Sigmoid colon (tissue), 7 donors: ENCODE data around the gene MRPL12. TPM values are rescaled to one million over a fixed set of nuclear protein-coding genes. Genes with fewer than 3 reads are reported as not detected.
A peak's percentile ranks its signal among the peaks of the same experiment; 100 is the strongest.

Experiments used
- DNase-seq: peaks from one replicate; pipeline ENCODE4 v3.0.0-alpha.2; 2019
- H3K27ac ChIP-seq, 4 donors: fragments of 200-600 bp; sonication (generic); one replicate each; pipeline ENCODE4 v1.5.1; 2016 to 2019; ENCODE audit warnings: mild to moderate bottlenecking in 1 of 4
- H3K27me3 ChIP-seq, 3 donors: fragments of 200-600 bp; sonication (generic); one replicate each; pipeline ENCODE4 v1.5.1; 2019; ENCODE audit warnings: mild to moderate bottlenecking in 1 of 3
- H3K36me3 ChIP-seq, 4 donors: fragments of 200-600 bp; sonication (generic); one replicate each; pipeline ENCODE4 v1.5.1; 2016 to 2019
- H3K4me1 ChIP-seq, 4 donors: fragments of 200-600 bp; sonication (generic); one replicate each; pipeline ENCODE4 v1.5.1; 2017 to 2019
- H3K4me3 ChIP-seq, 4 donors: fragments of 200-600 bp; sonication (generic); one replicate each; pipeline ENCODE4 v1.5.1; 2017 to 2019; ENCODE audit warnings: mild to moderate bottlenecking in 2 of 4, moderate library complexity in 1 of 4
- H3K9me3 ChIP-seq, 4 donors: fragments of 200-600 bp in 3 of 4; sonication (generic) in 3 of 4; one replicate each; pipeline versions ENCODE4 v1.5.1 to v1.6.1; 2013 to 2019
- EP300 ChIP-seq, 4 donors: sonication (generic); formaldehyde crosslinking; IDR thresholded peaks; one replicate each; pipeline ENCODE4 v1.6.1; 2017; ENCODE audit warnings: antibody characterized with exemption in 4 of 4
- POLR2A ChIP-seq, 2 donors: fragments of 450-650 bp; IDR thresholded peaks; one replicate each; pipeline ENCODE4 v1.6.1; 2016; ENCODE audit warnings: antibody characterized with exemption in 2 of 2, mild to moderate bottlenecking in 2 of 2, moderate library complexity in 2 of 2
- POLR2AphosphoS5 ChIP-seq, 4 donors: sonication (generic); formaldehyde crosslinking; IDR thresholded peaks; one replicate each; pipeline ENCODE4 v1.6.1; 2017; ENCODE audit warnings: antibody characterized with exemption in 4 of 4
- WGBS, 2 donors: extraction: QIAGEN DNeasy Blood & Tissue Kit; methylation state at CpG; one replicate each; pipeline ENCODE4 v1.1.7; 2013; 5-methylcytosine and 5-hydroxymethylcytosine counted together
- intact Hi-C: fragments of 100-400 bp; cut with DNase I; formaldehyde crosslinking; loops from one replicate; pipeline ENCODE4 v1.15.1; 2023
- polyA plus RNA-seq, 3 donors: library from polyadenylated mRNA; stranded (reverse); fragments of 200-250 nt; gene quantifications; one replicate each; pipeline ENCODE4 v1.2.3, GENCODE V29; 2013
- small RNA-seq, 3 donors: library from RNA; depleted of rRNA; stranded (forward); fragments of <200 nt; gene quantifications; one replicate each; pipeline ENCODE3, GENCODE V24; 2016
- total RNA-seq, 4 donors: library from RNA; depleted of rRNA; stranded (reverse); fragments of >200 nt; gene quantifications; one replicate each; pipeline ENCODE4 v1.1.0, GENCODE V29; 2016
- TF ChIP-seq, protein P1 (sequence below), 4 experiments: fragments of 450-650 bp in 3 of 4; fragments of 200-600 bp in 1 of 4; IDR thresholded peaks; one replicate each; pipeline ENCODE4 v1.5.1; 2016 to 2019; ENCODE audit warnings: antibody characterized with exemption in 4 of 4, mild to moderate bottlenecking in 3 of 4, moderate library complexity in 2 of 4
- donor health status: healthy with polysubstance abuse.
- donor health status: Bipolar disorder and iron deficiency.
- donor health status: healthy.

MRPL12 gene
- total and polyA plus RNA-seq, 7 donors = 31.0 to 258 (median 56.4) TPM

DNA sequence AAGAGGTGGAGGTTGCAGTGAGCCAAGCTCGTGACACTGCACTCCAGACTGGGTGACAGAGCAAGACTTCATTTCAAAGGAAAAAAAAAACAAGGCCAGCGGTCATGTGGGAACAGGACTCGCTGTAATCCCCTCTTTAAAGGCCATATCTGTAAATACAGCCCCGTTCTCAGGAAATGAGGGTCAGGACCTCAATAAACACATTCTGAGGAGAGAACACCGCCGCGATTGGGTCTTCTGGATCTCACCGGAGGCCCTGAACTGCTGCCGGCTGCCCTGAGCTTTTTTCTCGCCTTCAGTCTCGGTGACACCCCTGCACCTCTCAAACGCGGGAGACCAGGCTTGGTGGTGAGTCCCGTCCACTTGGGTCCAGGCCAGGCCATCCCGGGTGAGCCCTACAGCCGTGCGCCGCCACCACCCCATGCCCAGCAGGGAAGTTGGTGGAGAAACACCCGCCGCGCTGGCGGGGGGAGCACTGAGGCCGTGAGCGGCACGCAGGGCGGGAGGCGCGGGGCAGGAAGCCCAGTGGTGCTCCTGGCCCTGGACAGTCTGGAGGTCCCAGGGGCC lies 37.3 kb downstream of the MRPL12 start:
- no peaks in the 10 kb centered on the region for H3K9me3 ChIP-seq
- H3K27me3 ChIP-seq = peaks cover 3 to 34% (median 21%) of the 10 kb centered on the region in 3 donors
- intact Hi-C loops = no loop called here
- TF ChIP-seq POLR2A (IDR thresholded peaks at IDR 0.05) = no peak
- TF ChIP-seq, protein P1, sequence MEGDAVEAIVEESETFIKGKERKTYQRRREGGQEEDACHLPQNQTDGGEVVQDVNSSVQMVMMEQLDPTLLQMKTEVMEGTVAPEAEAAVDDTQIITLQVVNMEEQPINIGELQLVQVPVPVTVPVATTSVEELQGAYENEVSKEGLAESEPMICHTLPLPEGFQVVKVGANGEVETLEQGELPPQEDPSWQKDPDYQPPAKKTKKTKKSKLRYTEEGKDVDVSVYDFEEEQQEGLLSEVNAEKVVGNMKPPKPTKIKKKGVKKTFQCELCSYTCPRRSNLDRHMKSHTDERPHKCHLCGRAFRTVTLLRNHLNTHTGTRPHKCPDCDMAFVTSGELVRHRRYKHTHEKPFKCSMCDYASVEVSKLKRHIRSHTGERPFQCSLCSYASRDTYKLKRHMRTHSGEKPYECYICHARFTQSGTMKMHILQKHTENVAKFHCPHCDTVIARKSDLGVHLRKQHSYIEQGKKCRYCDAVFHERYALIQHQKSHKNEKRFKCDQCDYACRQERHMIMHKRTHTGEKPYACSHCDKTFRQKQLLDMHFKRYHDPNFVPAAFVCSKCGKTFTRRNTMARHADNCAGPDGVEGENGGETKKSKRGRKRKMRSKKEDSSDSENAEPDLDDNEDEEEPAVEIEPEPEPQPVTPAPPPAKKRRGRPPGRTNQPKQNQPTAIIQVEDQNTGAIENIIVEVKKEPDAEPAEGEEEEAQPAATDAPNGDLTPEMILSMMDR (IDR thresholded peaks at IDR 0.05) = no peak
- no peak for TF ChIP-seq EP300 (IDR thresholded peaks at IDR 0.05)
- TF ChIP-seq POLR2AphosphoS5 (IDR thresholded peaks at IDR 0.05) = no peak
- H3K4me1 ChIP-seq = peaks cover 0 to 8% (median 0%) of the 10 kb centered on the region in 4 donors
- peak; percentile 60 for DNase-seq
- H3K36me3 ChIP-seq = no peaks in the 10 kb centered on the region
- no peak overlapping the region for H3K4me3 ChIP-seq
- H3K27ac ChIP-seq = no peak overlapping the region
- WGBS, 2 donors = 17 to 25% methylated on average over 28 of the region's 28 CpGs

DNA sequence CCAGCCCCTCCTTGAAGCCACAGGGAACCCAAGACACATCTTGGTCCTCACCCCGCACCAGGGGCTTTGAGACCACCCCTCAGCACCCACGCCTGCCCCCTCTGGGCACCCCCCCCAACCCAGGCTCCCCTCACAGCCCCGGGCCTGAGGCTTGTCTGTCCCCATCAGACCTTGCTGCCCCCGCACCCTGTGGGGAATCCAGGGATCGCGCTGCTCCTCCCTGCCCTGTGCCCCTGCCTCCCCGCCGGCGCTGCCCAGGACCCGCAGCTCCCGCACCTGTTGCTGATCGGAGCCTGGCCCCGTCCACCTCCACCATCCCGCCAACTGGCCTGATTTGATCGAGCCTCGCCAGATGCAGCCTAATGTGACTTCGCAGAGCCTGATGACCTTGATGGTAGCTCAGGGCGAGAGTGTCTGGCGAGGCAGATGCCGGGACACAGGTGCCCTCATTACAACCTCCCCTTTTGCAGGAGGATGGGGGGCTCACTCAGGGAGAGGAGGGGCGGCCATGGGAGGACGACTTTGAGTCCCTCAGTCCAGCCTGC lies 38.0 kb downstream of the MRPL12 start:
- no peak overlapping the region for H3K27ac ChIP-seq

DNA sequence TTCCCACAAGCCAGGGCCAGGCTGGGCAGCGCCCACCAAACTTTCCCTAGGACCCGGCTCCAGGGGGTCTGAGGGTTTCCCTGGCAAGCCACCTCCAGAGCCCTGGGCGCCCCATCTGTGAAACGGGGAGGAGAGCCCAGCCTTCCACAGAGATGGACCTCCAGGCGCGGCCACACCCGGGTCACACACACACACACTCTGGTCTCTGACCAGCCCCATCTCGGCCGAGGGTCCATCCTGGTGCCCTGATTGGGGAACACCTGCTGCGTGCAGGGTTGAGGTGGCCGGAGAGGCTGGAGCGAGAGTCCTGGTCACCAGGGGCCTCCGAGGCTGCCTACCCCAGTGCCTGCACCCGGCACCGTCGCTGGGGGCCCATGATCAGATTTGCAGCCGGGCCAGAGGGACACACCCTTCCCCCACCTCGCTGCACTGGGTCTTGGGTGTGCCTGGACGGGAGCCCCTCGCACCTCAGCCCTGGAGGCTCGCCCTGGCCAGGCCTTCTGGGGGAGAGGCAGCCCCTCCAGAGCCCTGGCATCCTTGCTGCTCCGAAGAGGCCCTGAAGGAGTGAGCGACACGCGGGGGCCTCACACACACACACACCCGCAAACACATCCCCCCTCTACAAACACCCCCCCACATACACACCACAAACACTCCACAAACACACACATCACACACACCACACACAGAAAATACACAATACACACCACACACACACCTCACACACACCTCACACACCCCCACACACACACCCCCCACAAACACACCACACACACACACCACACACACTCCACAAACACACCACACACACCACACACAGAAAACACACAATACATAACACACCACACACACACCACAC lies 38.7 kb downstream of the MRPL12 start:
- no peaks in the 10 kb centered on the region for H3K9me3 ChIP-seq
- H3K4me3 ChIP-seq = no peak overlapping the region
- H3K36me3 ChIP-seq = no peaks in the 10 kb centered on the region
- no peak for TF ChIP-seq EP300 (IDR thresholded peaks at IDR 0.05)
- peaks cover 0 to 8% (median 0%) of the 10 kb centered on the region in 4 donors for H3K4me1 ChIP-seq
- 22 to 59% methylated on average over 26 of the region's 26 CpGs for WGBS, 2 donors
- peaks cover 3 to 24% (median 21%) of the 10 kb centered on the region in 3 donors for H3K27me3 ChIP-seq
- H3K27ac ChIP-seq = no peak overlapping the region
- peak; percentile 61 for DNase-seq
- intact Hi-C loops = no loop called here

More for the DNA sequence above, 38.0 kb downstream of the MRPL12 start:
- DNase-seq = no peak
- H3K36me3 ChIP-seq = no peaks in the 10 kb centered on the region
- no peak overlapping the region for H3K4me3 ChIP-seq
- 14 to 42% methylated on average over 22 of the region's 22 CpGs for WGBS, 2 donors
- TF ChIP-seq POLR2AphosphoS5 (IDR thresholded peaks at IDR 0.05) = no peak
- no peak for TF ChIP-seq EP300 (IDR thresholded peaks at IDR 0.05)
- intact Hi-C loops = no loop called here
- peaks cover 0 to 8% (median 0%) of the 10 kb centered on the region in 4 donors for H3K4me1 ChIP-seq
- no peaks in the 10 kb centered on the region for H3K9me3 ChIP-seq
- peaks cover 3 to 31% (median 21%) of the 10 kb centered on the region in 3 donors for H3K27me3 ChIP-seq

Small RNAs within 50 kb of the gene (small RNA-seq; reads per million reads assigned to genes)
- 0.06 to 0.22 (median 0.15) reads per million in 3 donors for gene MIR6786

Other genes starting within 250 kb of the MRPL12 start
- gene ACTG1, start 190.6 kb upstream of the MRPL12 start, total RNA-seq = 1,000 to 10,000 TPM; 1,038 to 2,003 (median 1,212) TPM
- 1,000 to 10,000 TPM; 2,538 to 4,527 (median 2,852) TPM for gene ACTG1, start 190.6 kb upstream of the MRPL12 start, polyA plus RNA-seq
- gene FSCN2, start 175.0 kb upstream of the MRPL12 start, total RNA-seq = 1 to 10 TPM in 1 of 4 donors, under 1 TPM in 2, not detected in 1; 0.33 to 1.1 (median 0.95) TPM
- gene FSCN2, start 175.0 kb upstream of the MRPL12 start, polyA plus RNA-seq = 1 to 10 TPM in 1 of 3 donors, not detected in 2; 2.3 TPM
- 10 to 100 TPM in 3 of 4 donors, 1 to 10 TPM in 1; 9.6 to 24.1 (median 14.6) TPM for gene FAAP100, start 151.0 kb upstream of the MRPL12 start, total RNA-seq
- 10 to 100 TPM in 2 of 3 donors, 1 to 10 TPM in 1; 6.6 to 27.2 (median 10.9) TPM for gene FAAP100, start 151.0 kb upstream of the MRPL12 start, polyA plus RNA-seq
- gene NPLOC4, start 66.3 kb upstream of the MRPL12 start, total RNA-seq = 10 to 100 TPM; 47.1 to 59.7 (median 52.6) TPM
- 10 to 100 TPM; 19.8 to 52.7 (median 34.9) TPM for gene NPLOC4, start 66.3 kb upstream of the MRPL12 start, polyA plus RNA-seq
- gene TSPAN10, start 66.2 kb upstream of the MRPL12 start, total RNA-seq = 1 to 10 TPM in 1 of 4 donors, under 1 TPM in 3; 0.36 to 1.7 (median 0.67) TPM
- under 1 TPM; 0.46 to 0.76 (median 0.60) TPM for gene TSPAN10, start 66.2 kb upstream of the MRPL12 start, polyA plus RNA-seq
- 1 to 10 TPM in 1 of 4 donors, not detected in 3; 3.7 TPM for gene PDE6G, start 46.8 kb upstream of the MRPL12 start, total RNA-seq
- 1 to 10 TPM in 2 of 3 donors, not detected in 1; 2.3 to 4.4 TPM for gene PDE6G, start 46.8 kb upstream of the MRPL12 start, polyA plus RNA-seq
- gene OXLD1, start 36.8 kb upstream of the MRPL12 start, total RNA-seq = 10 to 100 TPM; 14.4 to 36.2 (median 26.8) TPM
- gene OXLD1, start 36.8 kb upstream of the MRPL12 start, polyA plus RNA-seq = 10 to 100 TPM; 40.8 to 57.5 (median 54.1) TPM
- 10 to 100 TPM in 1 of 4 donors, 1 to 10 TPM in 3; 5.5 to 10.7 (median 9.0) TPM for gene CCDC137, start 36.6 kb upstream of the MRPL12 start, total RNA-seq
- gene CCDC137, start 36.6 kb upstream of the MRPL12 start, polyA plus RNA-seq = 10 to 100 TPM in 2 of 3 donors, 1 to 10 TPM in 1; 9.0 to 31.1 (median 13.4) TPM
- 10 to 100 TPM; 27.7 to 51.7 (median 47.7) TPM for gene ARL16, start 19.6 kb upstream of the MRPL12 start, total RNA-seq
- 10 to 100 TPM; 24.5 to 42.3 (median 36.6) TPM for gene ARL16, start 19.6 kb upstream of the MRPL12 start, polyA plus RNA-seq
- 100 to 1,000 TPM in 1 of 4 donors, 10 to 100 TPM in 3; 36.7 to 143 (median 42.5) TPM for gene HGS, start 19.4 kb upstream of the MRPL12 start, total RNA-seq
- 100 to 1,000 TPM in 1 of 3 donors, 10 to 100 TPM in 2; 52.9 to 111 (median 87.7) TPM for gene HGS, start 19.4 kb upstream of the MRPL12 start, polyA plus RNA-seq
- gene SLC25A10, start 8.9 kb downstream of the MRPL12 start, total RNA-seq = 1 to 10 TPM in 3 of 4 donors, under 1 TPM in 1; 0.99 to 7.1 (median 3.7) TPM
- gene SLC25A10, start 8.9 kb downstream of the MRPL12 start, polyA plus RNA-seq = 10 to 100 TPM; 59.5 to 63.2 (median 60.6) TPM
- 1 to 10 TPM in 2 of 4 donors, under 1 TPM in 2; 0.27 to 1.4 (median 0.72) TPM for gene GCGR, start 100.8 kb downstream of the MRPL12 start, total RNA-seq
- gene GCGR, start 100.8 kb downstream of the MRPL12 start, polyA plus RNA-seq = under 1 TPM in 1 of 3 donors, not detected in 2; 0.96 TPM
- 100 to 1,000 TPM; 116 to 129 (median 122) TPM for gene MCRIP1, start 129.9 kb downstream of the MRPL12 start, total RNA-seq
- 10 to 100 TPM; 37.0 to 82.9 (median 78.0) TPM for gene MCRIP1, start 129.9 kb downstream of the MRPL12 start, polyA plus RNA-seq
- not detected for gene PPP1R27, start 131.7 kb downstream of the MRPL12 start, total RNA-seq
- gene PPP1R27, start 131.7 kb downstream of the MRPL12 start, polyA plus RNA-seq = under 1 TPM in 1 of 3 donors, not detected in 2; 0.50 TPM
- gene P4HB, start 157.2 kb downstream of the MRPL12 start, total RNA-seq = 100 to 1,000 TPM; 201 to 338 (median 268) TPM
- gene P4HB, start 157.2 kb downstream of the MRPL12 start, polyA plus RNA-seq = 100 to 1,000 TPM; 153 to 750 (median 227) TPM
- 10 to 100 TPM; 67.0 to 99.5 (median 74.1) TPM for gene ARHGDIA, start 168.0 kb downstream of the MRPL12 start, total RNA-seq
- 100 to 1,000 TPM; 252 to 452 (median 385) TPM for gene ARHGDIA, start 168.0 kb downstream of the MRPL12 start, polyA plus RNA-seq
- 10 to 100 TPM; 39.2 to 44.0 (median 42.6) TPM for gene ALYREF, start 188.2 kb downstream of the MRPL12 start, total RNA-seq
- gene ALYREF, start 188.2 kb downstream of the MRPL12 start, polyA plus RNA-seq = 10 to 100 TPM; 30.6 to 91.4 (median 35.4) TPM
- 100 to 1,000 TPM in 3 of 4 donors, 10 to 100 TPM in 1; 93.3 to 185 (median 158) TPM for gene ANAPC11, start 188.4 kb downstream of the MRPL12 start, total RNA-seq
- gene ANAPC11, start 188.4 kb downstream of the MRPL12 start, polyA plus RNA-seq = 100 to 1,000 TPM; 198 to 203 (median 202) TPM
- gene NPB, start 198.9 kb downstream of the MRPL12 start, total RNA-seq = 1 to 10 TPM in 1 of 4 donors, under 1 TPM in 2, not detected in 1; 0.27 to 1.8 (median 0.71) TPM
- gene NPB, start 198.9 kb downstream of the MRPL12 start, polyA plus RNA-seq = under 1 TPM in 1 of 3 donors, not detected in 2; 0.87 TPM
- gene PCYT2, start 208.0 kb downstream of the MRPL12 start, total RNA-seq = 10 to 100 TPM; 11.4 to 24.6 (median 19.3) TPM
- gene PCYT2, start 208.0 kb downstream of the MRPL12 start, polyA plus RNA-seq = 10 to 100 TPM; 21.6 to 86.4 (median 40.7) TPM
- 10 to 100 TPM; 11.4 to 31.6 (median 14.1) TPM for gene SIRT7, start 214.8 kb downstream of the MRPL12 start, total RNA-seq
- 10 to 100 TPM; 28.8 to 62.2 (median 39.1) TPM for gene SIRT7, start 214.8 kb downstream of the MRPL12 start, polyA plus RNA-seq
- 10 to 100 TPM; 16.4 to 21.9 (median 17.0) TPM for gene MAFG, start 224.4 kb downstream of the MRPL12 start, total RNA-seq
- gene MAFG, start 224.4 kb downstream of the MRPL12 start, polyA plus RNA-seq = 10 to 100 TPM in 1 of 3 donors, 1 to 10 TPM in 2; 8.8 to 21.9 (median 9.0) TPM
- 1 to 10 TPM; 1.1 to 9.1 (median 2.8) TPM for gene PYCR1, start 233.9 kb downstream of the MRPL12 start, total RNA-seq
- 10 to 100 TPM; 34.2 to 64.9 (median 49.7) TPM for gene PYCR1, start 233.9 kb downstream of the MRPL12 start, polyA plus RNA-seq
- not detected for gene MYADML2, start 243.9 kb downstream of the MRPL12 start, total RNA-seq
- gene MYADML2, start 243.9 kb downstream of the MRPL12 start, polyA plus RNA-seq = not detected